ENCODE results near the gene ZFAND2A. TPM values are rescaled to one million over a fixed set of nuclear protein-coding genes. Genes with fewer than 3 reads are reported as not detected.

ZFAND2A gene
- total and polyA plus RNA-seq, 2 donors (not counting 3 experiments of a cell fraction or from before 2014, with no cell fraction given), result 31.8 to 40.6 TPM

- intact Hi-C loops (cut with micrococcal nuclease) (loop anchor here (1.0 kb wide), 2 partner anchors 11 to 178 kb away; partner anchors contain the start of gene ZFAND2A), dilution Hi-C loops (cut with MboI; ENCODE audit: extremely low pct_ligation_motif_present, low sequenced_read_pairs) (no loop called here)
- no peak for DNase-seq (ENCODE audit: low read depth, low spot score)
- Histone ChIP-seq H3K4me2 (ENCODE audit: insufficient read depth, low read length) (no peak overlapping the region), H3K4me1 (ENCODE audit: control insufficient read depth, extremely low read depth, insufficient read depth, low read length) (peaks cover 5% of the 10 kb centered on the region), H3K27ac (ENCODE audit: insufficient read depth, low read depth, low read length) (no peak overlapping the region), H3K9ac (replicated peaks; ENCODE audit: extremely low read depth, insufficient read depth, low read length) (no peak overlapping the region), H3K9me1 (replicated peaks; ENCODE audit: control insufficient read depth, extremely low read depth, insufficient read depth, low read length) (no peaks in the 10 kb centered on the region), H3K79me2 (ENCODE audit: control insufficient read depth, insufficient read depth, low read length) (no peaks in the 10 kb centered on the region), H2AFZ (ENCODE audit: low read depth, low read length) (no peak overlapping the region), H3K9me3 (replicated peaks; ENCODE audit: control insufficient read depth, insufficient read depth, low read length) (no peaks in the 10 kb centered on the region), H4K20me1 (replicated peaks; ENCODE audit: control insufficient read depth, extremely low read depth, insufficient read depth, low read length) (no peaks in the 10 kb centered on the region), H3K4me3 (replicated peaks in 1 of 3; ENCODE audit: insufficient read depth in 1 of 3, low read depth in 1 of 3, low read length in 3 of 3) (no peak overlapping the region), H3K27me3 (ENCODE audit: control insufficient read depth in 2 of 2, insufficient read depth in 2 of 2, low read length in 2 of 2) (no peaks in the 10 kb centered on the region), H3K36me3 (ENCODE audit: control insufficient read depth in 2 of 2, extremely low read depth in 1 of 2, insufficient read depth in 2 of 2, low read length in 2 of 2) (no peaks in the 10 kb centered on the region)
- FAIRE-seq, result no peak
- TF ChIP-seq MAX (IDR thresholded peaks at IDR 0.05; ENCODE audit: insufficient read depth, insufficient read length) (no peak), CTCF (IDR thresholded peaks at IDR 0.05; ENCODE audit: extremely low read depth in 1 of 2, insufficient read depth in 1 of 2, low read depth in 1 of 2, low read length in 2 of 2) (no peak), POLR2A (IDR thresholded peaks at IDR 0.05; ENCODE audit: low read depth, low read length) (no peak), FOS (IDR thresholded peaks at IDR 0.05; ENCODE audit: borderline replicate concordance, insufficient read depth, low read length) (no peak), POLR2AphosphoS5 (IDR thresholded peaks at IDR 0.05; ENCODE audit: insufficient read depth, low read depth, low read length) (no peak), GATA2 (IDR thresholded peaks at IDR 0.05; ENCODE audit: insufficient read depth, insufficient read length, low read depth, low read length) (no peak), MYC (IDR thresholded peaks at IDR 0.05; ENCODE audit: low read depth, low read length) (no peak), JUN (IDR thresholded peaks at IDR 0.05; ENCODE audit: borderline replicate concordance, insufficient read depth, insufficient read length, low read depth) (no peak), EZH2 (IDR thresholded peaks at IDR 0.05; ENCODE audit: borderline replicate concordance, low read depth, low read length, severe bottlenecking) (no peak)
- POLR2A ChIA-PET, result no interaction called here
- CTCF ChIA-PET, result interaction anchor here (0.9 to 1.8 kb wide), 7 partner anchors 11 to 298 kb away, joined by 3 to 8 read pairs (median 4); partner anchors contain the start of gene ZFAND2A
- no TSS peak for BruUV-seq (replicated peaks)
Observed at GRCh38 chr7:1170741-1171501, 10.9 kb upstream of the ZFAND2A start.
